K562 (cell line): ENCODE data around the gene ENTPD5. TPM values are rescaled to one million over a fixed set of nuclear protein-coding genes. Genes with fewer than 3 reads are reported as not detected.

Source experiments
- BRCA1 ChIP-seq, 2 experiments: fragments of 450-650 bp in 1 of 2; sonication (generic) in 1 of 2; formaldehyde crosslinking in 1 of 2; IDR thresholded peaks; 2 replicates each; pipeline versions ENCODE4 v1.5.0 to v1.6.1; 2017 to 2020; ENCODE audit warnings: mild to moderate bottlenecking in 1 of 2, missing genetic modification reagents in 1 of 2
- CHD1 ChIP-seq: fragments of 200-600 bp; sonication (generic); IDR thresholded peaks from one replicate; pipeline ENCODE4 v1.6.1; 2012; ENCODE audit warnings: mild to moderate bottlenecking, moderate library complexity, low read length, inconsistent platforms
- DLX4 ChIP-seq: fragments of 250-450 bp; sonication (Bioruptor Pico); IDR thresholded peaks from 2 replicates; pipeline ENCODE4 v1.6.1; 2021; ENCODE audit warnings: mild to moderate bottlenecking
- E2F8 ChIP-seq: fragments of 450-650 bp; IDR thresholded peaks from 2 replicates; pipeline ENCODE4 v1.7.1; 2018; ENCODE audit warnings: mild to moderate bottlenecking, low read depth; ENCODE audit not compliant: partially characterized antibody
- EWSR1 ChIP-seq: fragments of 450-650 bp; IDR thresholded peaks from 2 replicates; pipeline ENCODE4 v1.6.1; 2018; ENCODE audit warnings: borderline replicate concordance, mild to moderate bottlenecking, low read depth, moderate library complexity; ENCODE audit not compliant: partially characterized antibody
- GTF2A2 ChIP-seq: IDR thresholded peaks from 2 replicates; pipeline ENCODE4 v1.6.1; 2016; ENCODE audit warnings: mild to moderate bottlenecking, missing genetic modification characterization, missing compliant biosample characterization
- HDAC1 ChIP-seq, 2 experiments: fragments of 450-650 bp; IDR thresholded peaks; 2 replicates each; pipeline ENCODE4 v1.6.1; 2016 to 2017; ENCODE audit warnings: inconsistent platforms in 1 of 2, mild to moderate bottlenecking in 1 of 2, moderate library complexity in 1 of 2
- MCM5 ChIP-seq: fragments of 450-650 bp; IDR thresholded peaks from 2 replicates; pipeline ENCODE4 v1.6.1; 2016; ENCODE audit warnings: low read depth
- MYC ChIP-seq, 2 experiments: fragments of 250-450 bp in 1 of 2; sonication (Bioruptor Pico) in 1 of 2; IDR thresholded peaks; 2 replicates each; pipeline versions ENCODE4 v1.5.1 to v1.6.1; 2012 to 2021; ENCODE audit warnings: low read depth in 2 of 2, borderline replicate concordance in 1 of 2, improper control_type of control experiment in 1 of 2, low read length in 1 of 2, mild to moderate bottlenecking in 1 of 2, moderate library complexity in 1 of 2
- NFYB ChIP-seq: IDR thresholded peaks from 2 replicates; pipeline ENCODE4 v1.6.1; 2011; ENCODE audit warnings: mild to moderate bottlenecking, moderate library complexity; ENCODE audit not compliant: insufficient read length; ENCODE audit errors: extremely low read depth
- RFX1 ChIP-seq: fragments of 450-650 bp; IDR thresholded peaks from 2 replicates; pipeline ENCODE4 v1.6.1; 2016; ENCODE audit warnings: mild to moderate bottlenecking, moderate library complexity
- SMAD2 ChIP-seq: fragments of 150-350 bp; IDR thresholded peaks from 2 replicates; pipeline ENCODE4 v1.6.1; 2014; ENCODE audit warnings: low read depth, mild to moderate bottlenecking, low read length
- THRAP3 ChIP-seq: fragments of 450-650 bp; IDR thresholded peaks from 2 replicates; pipeline ENCODE4 v1.6.1; 2016; ENCODE audit warnings: mild to moderate bottlenecking, inconsistent platforms, borderline replicate concordance
- ZNF76 ChIP-seq: fragments of 250-450 bp; sonication (Bioruptor Pico); IDR thresholded peaks from 2 replicates; pipeline ENCODE4 v1.4.0; 2020; ENCODE audit warnings: mild to moderate bottlenecking, moderate library complexity, borderline replicate concordance
- polyA plus RNA-seq, 8 experiments: library from polyadenylated mRNA; depleted of rRNA in 4 of 8; stranded (reverse) in 5 of 8; unstranded in 3 of 8; fragments of >200 nt; fragmentation: Nextera tagmentation in 2 of 8; fragmentation: Illumina TruSeq in 1 of 8; extraction: Ambion mirVana in 2 of 8; extraction: Trizol in 1 of 8; gene quantifications; 2 replicates each; pipeline versions ENCODE4 v1.2.1 to v1.2.3, GENCODE V29; 2011 to 2014; ENCODE audit warnings: inconsistent platforms in 1 of 8, missing spikeins in 1 of 8
- total RNA-seq, 7 experiments: library from RNA; depleted of rRNA in 6 of 7; stranded (reverse); fragments of >200 nt in 6 of 7; fragmentation: Illumina TruSeq in 2 of 7; extraction: Trizol in 2 of 7; gene quantifications; 2 replicates each; pipeline versions ENCODE4 v1.2.1 to v1.2.3, GENCODE V29; 2011 to 2021; ENCODE audit warnings: low replicate concordance in 1 of 7
- TF ChIP-seq, protein P1 (sequence below): conservative IDR thresholded peaks from 2 replicates; pipeline ENCODE4 v1.6.1; 2011; ENCODE audit warnings: low read depth, mild to moderate bottlenecking, low read length; ENCODE audit not compliant: control insufficient read depth
- TF ChIP-seq, protein P2 (sequence below): sonication (generic); formaldehyde crosslinking; IDR thresholded peaks from 2 replicates; pipeline ENCODE4 v1.8.0; 2022; ENCODE audit warnings: mild to moderate bottlenecking, missing genetic modification reagents

The ENTPD5 gene
- total and polyA plus RNA-seq, 9 of the 15 experiments (the other 6 are each of a cell fraction or from before 2014, with no cell fraction given): 2.7 to 15.3 (median 10.3) TPM

DNA sequence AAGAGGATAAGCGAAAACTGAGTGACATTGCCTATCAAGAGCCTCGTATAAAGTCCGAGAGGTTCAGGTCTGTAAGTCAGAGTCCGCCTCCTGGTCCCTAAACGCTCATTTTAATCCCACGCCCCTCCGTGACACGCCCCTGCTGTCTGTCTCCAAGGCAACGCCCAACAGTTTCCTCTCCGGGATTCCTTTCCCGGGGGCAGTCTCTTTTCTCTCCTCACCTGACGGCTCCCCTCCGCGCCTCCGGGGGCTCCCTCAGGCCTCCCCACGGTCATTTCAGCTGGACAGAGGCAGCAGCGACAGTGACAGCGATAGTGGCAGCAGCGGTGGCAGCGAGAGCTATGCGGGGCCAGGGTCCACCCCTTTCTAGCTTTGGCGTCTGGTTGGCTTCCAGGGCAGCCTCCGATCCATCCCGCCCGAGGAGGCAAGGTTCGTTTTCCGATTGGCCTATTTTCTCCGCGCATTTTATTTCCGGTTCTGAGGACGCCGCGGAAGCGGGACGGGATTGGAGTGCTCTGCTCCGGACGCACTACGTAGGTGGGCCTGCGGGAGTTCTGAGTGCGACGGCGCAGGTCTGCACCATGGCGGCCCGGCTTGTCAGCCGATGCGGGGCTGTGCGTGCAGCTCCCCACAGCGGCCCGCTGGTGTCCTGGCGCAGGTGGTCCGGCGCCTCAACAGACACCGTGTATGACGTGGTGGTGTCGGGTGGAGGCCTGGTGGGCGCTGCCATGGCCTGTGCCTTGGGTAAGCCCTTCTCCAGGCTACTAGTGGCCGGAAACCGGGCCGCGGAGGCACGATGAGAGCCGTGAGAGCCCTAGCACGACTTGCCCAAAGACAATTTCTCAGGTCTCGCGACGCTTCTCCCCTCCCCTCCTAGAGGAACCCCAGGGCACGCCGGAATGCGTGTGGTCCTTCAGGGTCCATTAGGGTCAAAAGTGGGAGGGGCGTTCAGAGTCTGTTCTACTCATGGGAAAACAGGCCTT lies 69.0 kb downstream of the ENTPD5 start, which contains the start of the genes COQ6 and FAM161B (continued):
- no peak for TF ChIP-seq E2F8
- TF ChIP-seq RFX1: peak; percentile 95
- peak; percentile 58; the same call in 1 of the 2 replicates for TF ChIP-seq MYC (IDR thresholded peaks at IDR 0.05; ENCODE audit: low read depth, low read length)
- TF ChIP-seq MYC (CRISPR knock-in tag; IDR thresholded peaks at IDR 0.05; ENCODE audit: borderline replicate concordance, low read depth): peak; percentile 58; the same call in 1 of the 2 replicates
- TF ChIP-seq HDAC1 (IDR thresholded peaks at IDR 0.05): peak in 1 of 2 experiments; percentile 67; a peak in 2 of 4 replicates
- TF ChIP-seq, protein P1, sequence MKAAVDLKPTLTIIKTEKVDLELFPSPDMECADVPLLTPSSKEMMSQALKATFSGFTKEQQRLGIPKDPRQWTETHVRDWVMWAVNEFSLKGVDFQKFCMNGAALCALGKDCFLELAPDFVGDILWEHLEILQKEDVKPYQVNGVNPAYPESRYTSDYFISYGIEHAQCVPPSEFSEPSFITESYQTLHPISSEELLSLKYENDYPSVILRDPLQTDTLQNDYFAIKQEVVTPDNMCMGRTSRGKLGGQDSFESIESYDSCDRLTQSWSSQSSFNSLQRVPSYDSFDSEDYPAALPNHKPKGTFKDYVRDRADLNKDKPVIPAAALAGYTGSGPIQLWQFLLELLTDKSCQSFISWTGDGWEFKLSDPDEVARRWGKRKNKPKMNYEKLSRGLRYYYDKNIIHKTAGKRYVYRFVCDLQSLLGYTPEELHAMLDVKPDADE: peak; percentile 75; the same call in 1 of the 2 replicates
- no peak for TF ChIP-seq ZNF76 (CRISPR knock-in tag)
- TF ChIP-seq DLX4 (CRISPR knock-in tag): no peak
- TF ChIP-seq EWSR1: no peak
- no peak for TF ChIP-seq CHD1
- TF ChIP-seq SMAD2: no peak
- TF ChIP-seq GTF2A2: no peak
- TF ChIP-seq NFYB: no peak
- TF ChIP-seq, protein P2, sequence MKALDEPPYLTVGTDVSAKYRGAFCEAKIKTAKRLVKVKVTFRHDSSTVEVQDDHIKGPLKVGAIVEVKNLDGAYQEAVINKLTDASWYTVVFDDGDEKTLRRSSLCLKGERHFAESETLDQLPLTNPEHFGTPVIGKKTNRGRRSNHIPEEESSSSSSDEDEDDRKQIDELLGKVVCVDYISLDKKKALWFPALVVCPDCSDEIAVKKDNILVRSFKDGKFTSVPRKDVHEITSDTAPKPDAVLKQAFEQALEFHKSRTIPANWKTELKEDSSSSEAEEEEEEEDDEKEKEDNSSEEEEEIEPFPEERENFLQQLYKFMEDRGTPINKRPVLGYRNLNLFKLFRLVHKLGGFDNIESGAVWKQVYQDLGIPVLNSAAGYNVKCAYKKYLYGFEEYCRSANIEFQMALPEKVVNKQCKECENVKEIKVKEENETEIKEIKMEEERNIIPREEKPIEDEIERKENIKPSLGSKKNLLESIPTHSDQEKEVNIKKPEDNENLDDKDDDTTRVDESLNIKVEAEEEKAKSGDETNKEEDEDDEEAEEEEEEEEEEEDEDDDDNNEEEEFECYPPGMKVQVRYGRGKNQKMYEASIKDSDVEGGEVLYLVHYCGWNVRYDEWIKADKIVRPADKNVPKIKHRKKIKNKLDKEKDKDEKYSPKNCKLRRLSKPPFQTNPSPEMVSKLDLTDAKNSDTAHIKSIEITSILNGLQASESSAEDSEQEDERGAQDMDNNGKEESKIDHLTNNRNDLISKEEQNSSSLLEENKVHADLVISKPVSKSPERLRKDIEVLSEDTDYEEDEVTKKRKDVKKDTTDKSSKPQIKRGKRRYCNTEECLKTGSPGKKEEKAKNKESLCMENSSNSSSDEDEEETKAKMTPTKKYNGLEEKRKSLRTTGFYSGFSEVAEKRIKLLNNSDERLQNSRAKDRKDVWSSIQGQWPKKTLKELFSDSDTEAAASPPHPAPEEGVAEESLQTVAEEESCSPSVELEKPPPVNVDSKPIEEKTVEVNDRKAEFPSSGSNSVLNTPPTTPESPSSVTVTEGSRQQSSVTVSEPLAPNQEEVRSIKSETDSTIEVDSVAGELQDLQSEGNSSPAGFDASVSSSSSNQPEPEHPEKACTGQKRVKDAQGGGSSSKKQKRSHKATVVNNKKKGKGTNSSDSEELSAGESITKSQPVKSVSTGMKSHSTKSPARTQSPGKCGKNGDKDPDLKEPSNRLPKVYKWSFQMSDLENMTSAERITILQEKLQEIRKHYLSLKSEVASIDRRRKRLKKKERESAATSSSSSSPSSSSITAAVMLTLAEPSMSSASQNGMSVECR (CRISPR knock-in tag): peak; percentile 73
- no peak for TF ChIP-seq BRCA1 (IDR thresholded peaks at IDR 0.05)
- TF ChIP-seq BRCA1 (CRISPR knock-in tag; IDR thresholded peaks at IDR 0.05): no peak
- no peak for TF ChIP-seq MCM5
- no peak for TF ChIP-seq THRAP3
